Measurements from ENCODE around the gene CDC5L.
A peak's percentile ranks its signal among the peaks of the same experiment; 100 is the strongest.

Gene CDC5L

DNA sequence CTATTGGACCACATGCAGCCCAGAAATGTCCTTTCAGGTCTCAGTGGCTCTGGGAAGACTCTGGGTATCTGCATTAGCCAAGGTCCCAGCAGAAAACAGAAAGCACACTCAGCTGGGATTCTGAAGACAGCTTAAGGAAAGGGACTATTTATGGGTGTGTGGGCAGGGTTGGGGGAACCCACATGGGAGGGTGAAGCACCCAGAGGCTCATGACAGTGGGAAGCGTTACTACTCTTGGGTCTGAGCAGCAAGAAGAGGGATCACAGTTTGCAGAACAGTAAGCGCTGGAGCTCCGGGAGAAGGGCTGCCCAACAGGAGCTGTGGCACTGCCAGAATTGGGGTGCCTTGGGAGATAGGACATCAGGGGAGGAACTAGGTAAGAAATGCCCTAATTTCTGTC, 12.4 kb upstream of the CDC5L start:
- DNase-seq, result no peak

DNA sequence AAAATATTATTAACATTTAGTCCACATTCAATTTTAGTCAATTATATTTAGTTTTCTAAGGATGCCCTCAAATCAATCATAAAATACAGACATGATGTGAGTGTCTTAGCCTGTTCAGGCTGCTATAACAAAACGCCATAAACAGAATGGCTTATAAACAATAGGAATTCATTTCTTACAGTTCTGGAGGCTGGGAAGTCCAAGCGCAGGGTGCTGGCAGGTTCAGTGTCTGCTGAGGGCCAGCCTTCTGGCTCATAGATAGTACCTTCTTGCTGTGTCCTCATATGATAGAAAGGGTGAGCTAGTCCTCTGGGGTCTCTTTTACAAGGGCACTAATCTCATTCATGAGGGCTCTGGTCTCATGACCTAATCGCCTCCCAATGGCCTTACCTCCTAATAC, 10.0 kb upstream of the CDC5L start:
- DNase-seq, result no peak

- DNase-seq, result no peak
These were observed 9.5 kb upstream of the CDC5L start for GRCh38 chr6:44377971-44378370.

- no peak for DNase-seq
These were observed 5.8 kb upstream of the CDC5L start for GRCh38 chr6:44381739-44382138.

DNA sequence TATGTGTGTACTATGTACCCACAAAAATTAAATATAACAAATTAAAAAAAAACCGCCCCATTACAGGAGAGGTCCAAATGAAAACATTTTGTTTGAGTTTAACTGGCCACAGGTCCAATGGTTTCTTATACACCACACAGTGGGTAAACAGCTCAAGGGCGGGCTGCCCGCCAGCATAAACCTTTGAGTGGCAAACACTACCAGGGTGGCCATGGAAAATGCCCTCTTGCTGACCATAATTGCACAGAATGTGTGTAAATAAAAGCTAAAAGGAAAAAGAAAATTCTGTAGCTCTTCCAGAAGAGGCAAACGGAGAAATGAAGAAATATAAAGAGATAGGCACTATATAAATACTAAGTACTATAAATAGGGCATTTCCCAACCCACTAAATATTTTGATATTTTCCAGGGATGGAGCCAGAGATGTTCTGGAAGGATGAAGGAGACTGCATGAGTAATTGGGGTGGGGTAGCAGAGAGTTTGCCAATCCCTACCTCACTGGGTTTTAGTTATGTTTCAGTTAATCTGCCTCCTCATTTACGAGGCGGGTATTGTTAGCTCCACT, 1.1 kb upstream of the CDC5L start:
- DNase-seq, result no peak

GRCh38 chr6:44386929-44387345, 569 bp upstream of the CDC5L start:
- DNase-seq, result no peak

GRCh38 chr6:44388135-44388487, 605 bp downstream of the CDC5L start:
- no peak for DNase-seq

DNA sequence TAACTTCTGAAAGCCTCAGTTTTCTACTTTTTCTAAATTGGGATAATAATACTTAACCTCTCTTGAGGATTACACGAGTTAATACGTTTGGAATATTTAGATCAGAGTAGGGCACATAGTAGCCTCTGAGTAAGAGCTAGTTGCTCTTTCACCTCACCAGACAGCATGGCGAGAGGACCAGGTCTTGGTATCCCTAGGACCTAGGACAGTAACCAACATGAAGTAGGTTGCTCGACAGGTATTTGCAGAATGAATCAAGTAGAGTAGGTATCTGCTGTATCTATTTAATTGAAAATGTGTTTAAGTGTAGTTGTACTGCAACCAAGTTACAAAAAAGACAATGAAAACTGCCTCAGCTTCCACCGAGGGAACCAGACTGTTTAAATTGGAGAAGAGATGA, 1.4 kb downstream of the CDC5L start:
- DNase-seq, result no peak

GRCh38 chr6:44390158-44390683, 2.7 kb downstream of the CDC5L start:
- DNase-seq, result no peak

GRCh38 chr6:44395501-44395900, 8.0 kb downstream of the CDC5L start:
- DNase-seq, result no peak

DNA sequence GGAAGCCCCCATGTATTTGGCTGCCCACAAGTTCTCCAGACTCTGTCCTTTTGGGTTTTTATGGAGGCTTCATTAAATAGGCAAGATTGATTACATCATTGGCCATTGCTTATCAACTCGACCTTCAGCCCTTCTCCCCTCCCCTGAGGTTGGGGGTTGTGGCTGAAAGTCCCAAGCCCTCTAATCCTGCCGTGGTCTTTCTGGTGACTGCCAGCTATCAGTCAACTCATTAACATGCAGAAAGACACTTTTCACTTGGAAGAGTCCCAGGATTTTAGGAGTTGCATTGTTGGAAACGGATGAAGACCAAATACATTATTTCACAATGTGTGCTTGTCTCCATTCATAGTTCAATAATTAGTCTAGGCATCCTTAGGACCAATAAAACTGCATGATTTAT, 9.5 kb downstream of the CDC5L start:
- no peak for DNase-seq

DNA sequence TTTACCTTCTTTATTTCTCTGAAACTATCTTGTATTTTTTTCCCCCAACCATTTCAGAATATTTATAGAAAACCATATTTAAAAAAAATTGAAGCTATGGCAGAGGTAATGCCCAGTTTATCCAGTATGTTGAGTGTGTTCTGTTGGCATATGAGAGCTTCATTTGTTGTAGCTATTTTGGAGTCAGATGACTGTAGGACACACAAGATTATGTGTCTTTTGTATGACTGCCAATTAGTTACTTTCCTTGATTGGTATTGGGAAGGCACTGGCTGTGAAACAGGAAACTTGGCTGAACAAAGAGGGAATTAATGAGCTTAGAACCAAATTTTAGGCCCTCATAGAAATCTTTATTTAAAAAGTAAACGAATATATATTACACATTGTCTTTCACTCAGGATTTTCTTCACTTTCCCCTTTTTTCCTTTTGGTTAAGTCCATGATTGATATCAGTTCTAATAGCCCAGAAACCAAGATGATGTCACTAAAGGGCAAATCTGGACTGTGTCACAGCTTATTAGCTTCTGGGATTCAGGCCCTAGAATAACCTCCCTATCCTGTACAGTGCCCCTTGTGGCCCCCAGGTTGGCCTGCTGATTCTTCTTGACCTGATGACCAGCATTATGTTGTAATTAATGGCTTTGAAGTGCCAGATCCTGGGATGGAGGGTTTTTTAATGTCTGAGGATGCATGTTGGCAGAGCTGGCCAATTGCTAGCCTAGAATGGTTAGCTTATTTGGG, 10.1 kb downstream of the CDC5L start:
- DNase-seq, result peak; percentile 18

DNA sequence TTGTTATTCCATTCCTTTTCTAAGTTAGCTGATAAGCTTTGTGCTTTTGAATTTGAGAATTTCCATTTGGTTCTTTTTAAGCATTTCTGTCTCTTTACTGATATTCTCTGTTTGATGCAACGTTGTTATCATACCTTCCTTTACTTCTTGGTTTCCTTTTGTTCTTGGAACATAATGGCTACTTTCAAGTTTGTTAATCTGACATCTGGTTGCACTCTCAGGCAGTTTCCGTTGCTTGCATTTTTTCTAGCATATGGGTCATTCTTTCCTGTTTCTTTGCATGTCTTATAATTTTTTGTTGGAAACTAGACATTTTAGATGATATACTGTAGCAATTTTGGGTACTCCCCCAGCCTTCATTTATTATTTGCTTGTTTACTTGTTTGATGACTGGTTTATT, 12.5 kb downstream of the CDC5L start:
- no peak for DNase-seq

DNA sequence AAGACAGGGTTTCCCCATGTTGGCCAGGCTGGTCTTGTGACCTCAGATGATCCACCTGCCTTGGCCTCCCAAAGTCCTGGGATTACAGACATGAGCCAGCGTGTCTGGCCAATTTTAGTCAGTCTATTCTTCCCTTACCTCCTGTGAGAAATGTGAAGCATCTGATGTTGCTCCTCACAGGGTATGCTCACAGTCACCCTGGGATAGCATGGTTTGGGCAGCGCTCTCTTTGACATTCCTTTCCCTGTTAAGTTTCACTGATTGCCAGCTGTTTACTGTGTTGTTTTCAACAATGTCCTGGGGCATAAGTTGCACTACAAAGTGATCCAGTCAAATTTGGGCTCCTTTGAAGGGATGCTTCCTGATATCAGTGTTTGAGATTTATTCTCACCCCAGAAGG, 13.1 kb downstream of the CDC5L start:
- DNase-seq, result no peak

- no peak for DNase-seq
These were observed 13.6 kb downstream of the CDC5L start for GRCh38 chr6:44401138-44401537.

DNA sequence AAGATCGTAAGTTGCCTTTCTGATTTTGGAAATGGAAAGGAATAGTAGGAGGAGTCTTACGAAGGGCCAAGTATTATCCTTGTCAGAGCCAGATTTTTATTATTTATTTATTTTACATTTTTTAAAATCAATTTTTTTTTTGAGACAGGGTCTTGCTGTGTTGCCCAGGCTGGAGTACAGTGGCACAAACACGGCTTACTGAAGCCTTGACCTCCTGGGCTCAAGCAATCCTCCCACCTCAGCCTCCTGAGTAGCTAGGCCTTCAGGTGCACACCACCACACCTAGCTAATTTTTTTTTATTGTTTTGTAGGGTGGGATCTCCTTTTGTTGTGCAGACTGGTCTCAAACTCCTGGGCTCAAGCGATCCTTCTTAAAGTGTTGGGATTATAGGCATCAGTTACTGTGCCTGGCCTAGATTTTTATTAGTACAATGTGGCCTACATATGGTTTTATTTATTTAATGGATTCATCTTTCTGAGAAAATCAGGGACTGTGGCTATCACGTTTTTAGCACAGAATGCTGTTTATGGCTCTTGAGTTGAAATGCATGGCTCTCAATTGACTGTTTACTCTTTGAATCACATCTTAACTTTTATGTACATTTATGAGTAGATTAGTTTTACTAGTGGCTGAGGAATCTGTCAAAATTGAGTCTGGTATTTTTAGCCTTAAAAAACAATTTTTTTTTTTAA, 16.7 kb downstream of the CDC5L start:
- DNase-seq, result no peak

DNA sequence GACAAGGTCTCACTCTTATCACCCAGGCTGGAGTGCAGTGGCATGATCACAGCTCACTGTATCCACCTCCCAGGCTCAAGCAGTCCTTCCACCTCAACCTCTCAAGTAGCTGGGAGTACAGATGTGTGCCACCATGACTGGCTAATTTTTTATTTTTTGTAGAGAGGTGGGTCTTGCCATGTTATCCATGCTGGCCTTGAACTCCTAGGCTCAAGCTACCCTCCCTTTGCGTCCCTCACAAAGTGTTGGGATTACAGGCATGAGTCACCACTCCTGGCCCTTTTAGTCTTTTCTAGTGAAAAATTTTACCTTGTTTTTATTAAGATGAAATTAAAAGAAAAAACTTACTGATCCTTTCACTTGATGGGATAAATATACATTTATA, 17.2 kb downstream of the CDC5L start:
- DNase-seq, result no peak

DNA sequence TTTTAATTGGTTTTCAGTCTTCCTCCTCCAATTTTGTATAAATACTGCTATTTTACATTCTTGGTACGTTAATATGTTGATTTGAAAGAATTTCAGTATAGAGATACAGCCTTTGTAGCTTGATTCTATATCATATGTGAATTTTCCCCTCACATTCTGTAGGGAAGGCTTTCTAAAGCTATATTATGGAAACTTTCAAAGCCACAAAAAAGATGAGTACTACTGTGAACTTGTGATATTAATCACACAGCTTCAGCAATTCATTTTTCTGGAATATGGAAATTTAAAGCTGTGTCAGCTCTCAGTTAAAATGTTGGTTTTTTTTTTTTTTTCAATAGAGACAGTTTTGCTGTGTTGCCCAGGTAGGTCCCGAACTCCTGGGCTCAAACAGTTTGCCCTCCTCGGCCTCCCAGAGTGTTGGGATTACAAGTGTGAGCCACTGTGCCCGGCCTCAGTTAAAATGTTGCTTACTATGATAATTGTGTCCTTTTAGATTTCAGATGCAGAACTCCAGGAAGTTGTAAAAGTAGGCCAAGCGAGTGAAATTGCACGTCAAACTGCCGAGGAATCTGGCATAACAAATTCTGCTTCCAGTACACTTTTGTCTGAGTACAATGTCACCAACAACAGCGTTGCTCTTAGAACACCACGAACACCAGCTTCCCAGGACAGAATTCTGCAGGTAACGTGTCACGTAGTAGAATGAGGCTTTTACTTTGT, 20.6 kb downstream of the CDC5L start:
- no peak for DNase-seq

GRCh38 chr6:44409207-44409794, 21.8 kb downstream of the CDC5L start:
- DNase-seq, result no peak

DNA sequence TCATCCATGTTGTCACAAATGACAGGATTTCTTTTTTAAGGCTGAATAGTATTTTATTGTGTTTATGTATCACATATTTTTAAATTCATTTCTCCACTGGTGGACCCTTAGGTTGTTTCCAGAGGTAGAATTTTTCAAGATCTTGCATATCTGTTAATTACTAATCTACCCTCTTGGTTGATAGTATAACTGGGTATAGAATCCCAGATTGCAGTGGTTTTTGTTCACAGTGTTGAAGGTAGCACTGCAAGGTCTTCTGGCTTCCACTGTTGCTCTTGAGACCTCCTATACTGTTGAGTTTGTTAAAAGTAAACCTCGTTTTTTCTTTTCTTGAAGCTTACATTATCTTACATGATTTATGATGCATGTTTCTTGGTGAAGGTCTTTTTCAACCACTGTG, 22.9 kb downstream of the CDC5L start:
- no peak for DNase-seq

GRCh38 chr6:44411141-44411540, 23.6 kb downstream of the CDC5L start:
- no peak for DNase-seq

DNA sequence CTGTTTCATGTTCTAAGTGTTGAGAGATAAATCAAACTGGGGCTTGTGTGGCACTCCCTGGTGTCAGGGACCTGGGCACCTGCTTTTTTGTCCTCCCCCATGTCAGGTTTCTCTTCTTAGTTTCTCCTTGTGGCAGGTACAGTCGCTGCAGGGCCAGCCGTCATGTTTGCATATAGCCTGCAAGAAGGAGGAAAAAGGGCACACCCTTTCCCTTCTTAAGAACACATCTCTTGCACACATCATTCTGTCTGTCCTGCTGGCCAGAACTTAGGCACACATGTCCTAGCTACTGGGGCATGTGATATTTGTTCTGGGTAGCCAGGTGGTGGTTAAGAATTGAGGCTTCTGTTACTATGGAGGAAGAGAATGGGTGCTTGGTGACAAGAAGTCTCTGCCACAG, 27.9 kb downstream of the CDC5L start:
- no peak for DNase-seq

DNA sequence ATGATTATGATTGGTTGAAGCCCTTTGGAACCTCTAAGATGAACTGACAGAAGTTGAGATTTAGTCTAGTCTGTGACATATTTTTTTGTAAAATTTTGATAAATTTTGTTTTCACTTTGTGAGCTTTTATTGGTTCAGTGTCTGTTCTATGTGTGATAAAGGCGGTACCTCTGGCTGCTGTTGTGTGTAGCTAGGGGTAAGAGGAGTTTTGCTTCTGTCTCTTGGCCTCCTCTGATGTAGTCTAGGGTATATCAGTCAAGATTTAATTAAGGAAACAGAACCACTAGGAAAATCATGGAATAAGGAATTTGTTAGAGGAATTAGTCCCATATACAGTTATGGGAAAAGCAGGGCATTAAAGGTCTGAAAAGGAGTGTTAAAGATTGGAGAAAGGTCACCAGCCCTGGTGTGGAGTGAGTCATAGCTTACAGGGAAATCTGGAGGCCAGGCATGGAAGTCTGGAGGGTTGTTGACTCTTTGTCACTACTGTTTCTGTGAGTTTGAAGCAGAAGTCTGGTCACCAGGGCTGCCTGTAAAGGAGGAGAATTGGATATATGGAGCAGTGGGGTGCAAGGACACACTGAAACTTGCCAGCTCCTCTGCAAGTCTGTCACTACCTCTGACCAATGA, 28.5 kb downstream of the CDC5L start:
- no peak for DNase-seq

All from NCI-H1105 treated with DMSO at 0.1 percent for 48 hours (cell line).